Glutamatergic neuron (in vitro differentiated cells): ENCODE data around the gene GFRA3. TPM values are rescaled to one million over a fixed set of nuclear protein-coding genes. Genes with fewer than 3 reads are reported as not detected.

ENCODE experiments used
- DNase-seq: peaks from one replicate; pipeline ENCODE4 v3.0.0; 2022
- H3K27ac Mint-ChIP-seq: one replicate; pipeline ENCODE4 v1.8.0; 2020; ENCODE audit warnings: mild to moderate bottlenecking, mixed read lengths, inconsistent platforms; ENCODE audit not compliant: unreplicated experiment
- H3K27me3 Mint-ChIP-seq: one replicate; pipeline ENCODE4 v1.8.0; 2020; ENCODE audit warnings: mild to moderate bottlenecking, moderate library complexity, mixed read lengths, inconsistent platforms; ENCODE audit not compliant: unreplicated experiment
- H3K36me3 Mint-ChIP-seq: one replicate; pipeline ENCODE4 v1.8.0; 2020; ENCODE audit warnings: mild to moderate bottlenecking, mixed read lengths, inconsistent platforms; ENCODE audit not compliant: unreplicated experiment
- H3K4me1 Mint-ChIP-seq: one replicate; pipeline ENCODE4 v1.8.0; 2020; ENCODE audit warnings: mild to moderate bottlenecking, low read depth, mixed read lengths, inconsistent platforms; ENCODE audit not compliant: unreplicated experiment
- H3K4me3 Mint-ChIP-seq: one replicate; pipeline ENCODE4 v1.8.0; 2020; ENCODE audit warnings: mild to moderate bottlenecking, mixed read lengths, inconsistent platforms; ENCODE audit not compliant: unreplicated experiment
- H3K9me3 Mint-ChIP-seq: one replicate; pipeline ENCODE4 v1.8.0; 2020; ENCODE audit warnings: mild to moderate bottlenecking, moderate library complexity, mixed read lengths, inconsistent platforms; ENCODE audit not compliant: unreplicated experiment
- total RNA-seq: library from RNA; stranded (reverse); fragmentation: NEBNext Ultra II Directional; extraction: Animal tissue kit (Norgen Biotek cat#: 25700); gene quantifications from one replicate; pipeline ENCODE4 v1.2.1, GENCODE V29; 2021; ENCODE audit not compliant: unreplicated experiment
- TF ChIP-seq, protein P1 (sequence below): fragments of 200-600 bp; sonication (generic); IDR thresholded peaks from one replicate; pipeline ENCODE4 v1.5.0; 2021; ENCODE audit not compliant: partially characterized antibody, unreplicated experiment

Gene GFRA3
- total RNA-seq, 1 donor from 2014 or later = 1.1 TPM

DNA sequence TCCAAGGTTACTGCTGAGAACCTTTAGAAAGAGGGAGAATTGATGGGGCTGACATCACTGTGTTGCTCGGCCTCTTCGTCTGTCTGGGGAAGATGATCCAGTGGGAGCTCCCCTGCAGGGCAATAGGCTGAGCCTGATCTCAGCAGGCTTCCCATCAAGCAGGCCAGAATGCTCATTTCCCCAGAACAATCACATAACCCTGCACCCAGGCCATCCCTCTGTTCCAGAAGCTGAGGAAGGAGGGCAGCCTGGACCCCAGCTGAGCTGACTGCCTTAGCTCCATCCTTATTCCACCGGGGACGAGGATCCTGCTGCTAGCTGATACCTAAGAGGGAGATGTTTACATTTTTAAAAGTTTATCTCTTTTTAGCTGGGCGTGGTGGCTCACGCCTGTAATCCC is 49.7 kb downstream of the GFRA3 start:
- peaks cover 1% of the 10 kb centered on the region for H3K4me1 Mint-ChIP-seq
- TF ChIP-seq, protein P1, sequence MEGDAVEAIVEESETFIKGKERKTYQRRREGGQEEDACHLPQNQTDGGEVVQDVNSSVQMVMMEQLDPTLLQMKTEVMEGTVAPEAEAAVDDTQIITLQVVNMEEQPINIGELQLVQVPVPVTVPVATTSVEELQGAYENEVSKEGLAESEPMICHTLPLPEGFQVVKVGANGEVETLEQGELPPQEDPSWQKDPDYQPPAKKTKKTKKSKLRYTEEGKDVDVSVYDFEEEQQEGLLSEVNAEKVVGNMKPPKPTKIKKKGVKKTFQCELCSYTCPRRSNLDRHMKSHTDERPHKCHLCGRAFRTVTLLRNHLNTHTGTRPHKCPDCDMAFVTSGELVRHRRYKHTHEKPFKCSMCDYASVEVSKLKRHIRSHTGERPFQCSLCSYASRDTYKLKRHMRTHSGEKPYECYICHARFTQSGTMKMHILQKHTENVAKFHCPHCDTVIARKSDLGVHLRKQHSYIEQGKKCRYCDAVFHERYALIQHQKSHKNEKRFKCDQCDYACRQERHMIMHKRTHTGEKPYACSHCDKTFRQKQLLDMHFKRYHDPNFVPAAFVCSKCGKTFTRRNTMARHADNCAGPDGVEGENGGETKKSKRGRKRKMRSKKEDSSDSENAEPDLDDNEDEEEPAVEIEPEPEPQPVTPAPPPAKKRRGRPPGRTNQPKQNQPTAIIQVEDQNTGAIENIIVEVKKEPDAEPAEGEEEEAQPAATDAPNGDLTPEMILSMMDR = no peak
- no peaks in the 10 kb centered on the region for H3K9me3 Mint-ChIP-seq
- H3K36me3 Mint-ChIP-seq = no peaks in the 10 kb centered on the region
- DNase-seq = no peak
- no peaks in the 10 kb centered on the region for H3K27me3 Mint-ChIP-seq
- H3K27ac Mint-ChIP-seq = no peak overlapping the region
- no peak overlapping the region for H3K4me3 Mint-ChIP-seq

DNA sequence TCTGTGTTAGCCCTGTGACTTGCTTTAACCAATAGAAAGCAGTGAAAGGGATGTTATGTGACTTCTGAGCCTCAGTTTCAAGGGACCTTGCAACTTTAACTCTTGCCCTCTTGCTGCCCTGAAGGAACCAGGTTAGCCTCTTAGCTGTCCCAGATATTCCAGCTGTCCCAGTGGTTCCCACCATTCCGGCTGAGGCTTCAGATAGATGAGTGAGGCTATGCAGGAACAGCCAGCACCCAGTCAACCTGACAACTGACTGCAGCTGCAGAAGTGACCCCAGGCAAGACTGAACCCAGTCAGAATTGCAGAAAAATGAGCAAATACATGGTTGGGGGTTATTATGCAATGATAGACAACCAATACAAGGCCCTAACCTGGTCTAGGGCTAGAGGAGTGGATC is 50.9 kb downstream of the GFRA3 start:
- Mint-ChIP-seq H3K36me3 (no peaks in the 10 kb centered on the region), H3K27ac (no peak overlapping the region), H3K4me3 (no peak overlapping the region), H3K9me3 (no peaks in the 10 kb centered on the region), H3K27me3 (no peaks in the 10 kb centered on the region), H3K4me1 (peaks cover 1% of the 10 kb centered on the region)
- DNase-seq = no peak
- TF ChIP-seq, protein P1 = no peak

DNA sequence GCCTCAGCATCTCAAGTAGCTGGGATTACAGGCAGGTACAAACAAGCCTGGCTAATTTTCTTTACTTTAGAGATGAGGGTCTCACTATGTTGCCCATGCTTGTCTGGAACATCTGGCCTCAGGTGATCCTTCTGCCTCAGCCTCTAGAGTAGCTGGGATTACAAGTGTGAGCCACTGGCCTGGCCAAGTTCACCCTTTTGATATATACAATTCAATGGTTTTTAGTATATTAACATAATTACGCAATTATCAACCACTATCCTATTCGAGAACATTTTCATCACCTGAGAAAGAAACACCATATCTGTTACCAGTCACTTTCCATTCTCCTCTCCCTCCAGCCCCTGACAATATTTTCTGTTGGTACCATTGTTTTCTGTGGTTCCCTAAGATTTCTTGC is 57.6 kb downstream of the GFRA3 start:
- H3K4me1 Mint-ChIP-seq = no peaks in the 10 kb centered on the region
- H3K27me3 Mint-ChIP-seq = peaks cover 4% of the 10 kb centered on the region
- H3K4me3 Mint-ChIP-seq = no peak overlapping the region
- DNase-seq = no peak
- H3K9me3 Mint-ChIP-seq = no peaks in the 10 kb centered on the region
- no peaks in the 10 kb centered on the region for H3K36me3 Mint-ChIP-seq
- TF ChIP-seq, protein P1 = no peak
- no peak overlapping the region for H3K27ac Mint-ChIP-seq

DNA sequence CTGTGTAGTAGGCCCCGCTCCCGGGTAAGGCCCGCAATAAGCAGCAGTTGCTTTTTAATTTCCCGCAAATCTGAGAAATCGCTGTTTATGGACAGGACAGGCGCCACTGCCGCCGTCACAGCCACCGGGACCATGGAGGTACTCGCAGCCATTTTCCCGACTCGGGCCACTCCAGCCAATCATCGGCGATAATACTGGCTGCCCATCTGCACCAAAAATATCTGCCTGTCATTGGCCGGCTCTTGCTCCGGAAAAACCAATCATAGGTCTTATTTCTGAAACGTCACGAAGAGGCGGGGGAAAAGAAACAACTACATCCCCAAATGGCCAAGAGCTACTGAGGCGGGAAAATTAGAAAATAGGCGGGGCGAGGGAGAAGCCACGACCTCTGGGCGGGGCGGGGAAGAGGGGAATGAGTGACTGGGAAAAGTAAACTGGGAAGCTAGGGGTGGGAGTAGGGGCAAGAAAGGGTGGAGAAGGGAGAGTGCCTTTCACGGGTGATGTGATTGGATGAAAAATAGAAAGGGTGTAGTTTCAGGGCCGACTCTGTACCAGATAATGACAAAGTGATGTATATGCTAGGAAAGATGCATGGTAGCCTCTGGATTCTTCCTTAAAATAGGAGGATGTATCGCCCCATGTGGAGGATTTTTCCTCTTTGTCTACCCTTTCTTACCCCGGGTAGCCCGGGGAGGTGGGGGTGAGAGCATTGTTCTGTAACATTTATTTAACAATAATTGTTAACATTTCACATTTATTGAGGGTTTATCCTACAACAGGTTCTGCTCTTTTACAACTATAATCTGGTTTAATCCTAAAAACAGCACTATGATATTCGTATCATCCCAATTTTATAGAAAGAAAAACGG is 61.0 kb downstream of the GFRA3 start, which contains the start of gene CDC23:
Gene CDC23 (minus strand): TSS at position 163 of the 869 bp plus-strand sequence. CDS start 11 bp downstream, at position 152.
- TF ChIP-seq, protein P1 = no peak
- Mint-ChIP-seq H3K4me3 (peak within 1 kb of the TSS; percentile 100), H3K27me3 (peaks cover 4% of the 10 kb centered on the region), H3K9me3 (no peaks in the 10 kb centered on the region), H3K4me1 (peaks cover 2% of the 10 kb centered on the region), H3K27ac (peak within 1 kb of the TSS; percentile 96), H3K36me3 (no peaks in the 10 kb centered on the region)
- peak; percentile 84 for DNase-seq

DNA sequence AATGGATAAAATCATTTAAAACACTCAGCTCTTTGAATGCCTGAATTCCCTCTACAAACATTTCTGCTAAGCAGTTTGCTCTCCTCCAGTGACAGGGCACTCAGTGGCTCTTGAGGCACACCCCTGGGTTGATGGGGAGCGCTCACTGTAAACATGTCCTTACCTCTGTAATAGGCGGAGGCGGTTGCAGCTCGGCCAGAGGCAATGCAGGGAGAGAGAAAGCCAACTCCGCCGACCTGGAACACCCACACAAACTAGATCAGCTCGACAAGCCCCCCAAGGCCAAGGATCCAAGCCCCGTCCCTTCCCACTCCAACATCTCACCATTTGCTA is 61.6 kb downstream of the GFRA3 start:
- no peak for DNase-seq
- H3K4me3 Mint-ChIP-seq = peak overlapping the region; percentile 100
- no peaks in the 10 kb centered on the region for H3K36me3 Mint-ChIP-seq
- H3K4me1 Mint-ChIP-seq = peaks cover 2% of the 10 kb centered on the region
- TF ChIP-seq, protein P1 = no peak
- peaks cover 4% of the 10 kb centered on the region for H3K27me3 Mint-ChIP-seq
- peak overlapping the region; percentile 96 for H3K27ac Mint-ChIP-seq
- no peaks in the 10 kb centered on the region for H3K9me3 Mint-ChIP-seq
